ENCODE measurements around the gene S1PR4.
"Not testable (repeated sequence)": the region's sequence is repeated elsewhere in the genome, so short reads cannot be mapped to it uniquely, and the experiment has no call there.

The S1PR4 gene

DNA sequence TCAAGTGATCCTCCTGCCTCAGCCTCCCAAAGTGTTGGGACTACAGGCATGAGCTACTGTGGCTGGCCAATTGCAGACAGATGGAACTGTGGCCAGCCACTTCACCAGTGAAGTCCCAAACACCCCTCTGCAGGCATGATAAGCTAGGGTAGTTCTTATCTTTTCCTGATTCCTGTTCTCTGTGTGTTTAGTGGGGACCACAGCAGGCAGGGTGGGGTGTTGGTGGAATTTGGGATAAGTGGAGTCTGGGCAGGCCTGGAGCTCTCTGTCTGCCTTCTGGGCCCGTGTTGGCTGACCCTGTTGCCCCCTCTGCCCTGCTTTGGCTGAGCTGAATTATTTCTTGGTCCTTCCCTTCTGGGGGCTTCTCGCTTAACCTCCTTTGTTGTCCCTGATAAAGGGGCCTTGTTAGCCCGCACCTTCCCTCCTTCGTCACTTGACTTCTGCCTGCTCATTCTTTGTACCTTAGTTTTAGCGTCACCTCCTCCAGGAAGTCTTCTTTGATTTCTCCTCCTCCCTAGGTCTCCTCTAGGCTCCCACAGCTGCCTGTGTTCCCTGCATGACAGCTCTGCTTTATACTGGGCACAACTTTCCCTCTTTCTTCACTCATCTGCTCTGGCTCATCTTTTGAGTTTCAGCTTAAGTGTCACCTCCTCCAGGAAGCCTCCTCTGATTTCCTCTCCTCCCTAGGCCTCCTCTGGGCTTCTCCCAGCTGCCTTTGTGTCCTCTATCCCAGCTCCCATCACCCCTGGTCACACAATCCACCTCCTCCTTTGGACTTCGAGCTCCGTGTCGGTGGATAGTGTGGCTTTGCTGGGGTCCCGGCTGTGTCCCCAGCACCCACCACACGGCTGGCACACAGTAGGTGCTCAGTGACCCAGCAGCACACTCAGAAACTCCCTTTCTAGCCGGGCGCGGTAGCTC, 5.4 kb downstream of the S1PR4 start:
- no peak for DNase-seq

DNA sequence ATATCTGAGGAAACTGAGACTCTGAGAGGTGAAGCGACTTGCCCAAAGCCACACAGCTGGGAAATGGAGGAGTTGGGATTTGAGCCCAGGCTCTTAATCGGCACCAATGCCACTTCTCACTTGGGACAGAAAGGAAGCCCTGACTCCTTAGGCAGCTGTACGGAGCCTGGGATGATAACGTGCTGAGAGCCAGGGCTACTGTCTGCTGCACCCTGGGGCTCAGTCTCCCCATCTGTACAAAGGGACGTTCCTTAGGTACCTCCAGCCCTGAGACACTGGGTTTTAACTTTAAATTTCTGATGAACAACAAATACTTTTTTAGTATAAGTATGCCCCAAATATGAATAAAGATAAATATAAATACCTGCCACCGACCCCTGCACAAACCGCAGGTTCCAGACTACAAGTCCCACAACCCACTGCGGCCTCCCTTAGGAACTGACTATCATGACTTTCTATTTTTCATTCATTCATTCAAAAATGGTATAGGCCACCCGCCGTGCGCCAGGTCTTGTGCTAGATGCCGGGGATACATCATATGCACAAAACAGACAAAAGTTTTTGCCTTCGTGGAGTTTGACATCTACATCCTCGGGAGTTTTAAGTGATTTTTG, 6.4 kb downstream of the S1PR4 start:
- no peak for DNase-seq

DNA sequence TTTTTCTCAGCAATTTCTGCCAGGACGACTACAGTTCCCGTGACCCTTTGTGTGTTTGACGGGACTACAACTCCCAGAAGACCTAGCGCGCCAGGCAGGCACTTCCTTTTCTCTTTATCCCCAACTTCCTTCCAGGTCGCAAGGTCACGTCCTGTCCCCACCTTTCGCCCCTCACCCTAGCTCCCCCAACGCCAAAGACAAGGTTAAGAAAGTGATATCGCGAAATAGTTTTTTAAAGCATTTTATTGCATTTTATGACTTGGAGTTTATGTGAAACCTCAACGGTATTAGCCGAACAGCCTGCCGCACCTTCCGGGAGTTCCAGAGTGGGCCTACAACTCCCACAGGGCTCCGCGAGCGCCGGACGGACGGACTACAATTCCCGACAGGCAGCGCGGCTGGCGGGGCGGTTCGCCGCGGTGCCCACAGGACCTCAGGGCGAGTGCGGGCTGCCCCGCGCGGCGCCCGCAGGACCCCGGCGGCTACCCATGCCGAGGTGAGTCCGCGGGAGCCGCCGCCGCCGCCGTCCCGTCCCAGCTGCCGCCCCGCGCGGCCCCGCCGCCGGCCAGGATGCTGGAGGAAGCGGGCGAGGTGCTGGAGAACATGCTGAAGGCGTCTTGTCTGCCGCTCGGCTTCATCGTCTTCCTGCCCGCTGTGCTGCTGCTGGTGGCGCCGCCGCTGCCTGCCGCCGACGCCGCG, 7.0 kb downstream of the S1PR4 start, which contains the start of gene NCLN:
TSS of gene NCLN (plus strand) at position 470 of the 699 bp plus-strand sequence. CDS start at position 571, 101 bp downstream.
- DNase-seq, result peak; percentile 93

DNA sequence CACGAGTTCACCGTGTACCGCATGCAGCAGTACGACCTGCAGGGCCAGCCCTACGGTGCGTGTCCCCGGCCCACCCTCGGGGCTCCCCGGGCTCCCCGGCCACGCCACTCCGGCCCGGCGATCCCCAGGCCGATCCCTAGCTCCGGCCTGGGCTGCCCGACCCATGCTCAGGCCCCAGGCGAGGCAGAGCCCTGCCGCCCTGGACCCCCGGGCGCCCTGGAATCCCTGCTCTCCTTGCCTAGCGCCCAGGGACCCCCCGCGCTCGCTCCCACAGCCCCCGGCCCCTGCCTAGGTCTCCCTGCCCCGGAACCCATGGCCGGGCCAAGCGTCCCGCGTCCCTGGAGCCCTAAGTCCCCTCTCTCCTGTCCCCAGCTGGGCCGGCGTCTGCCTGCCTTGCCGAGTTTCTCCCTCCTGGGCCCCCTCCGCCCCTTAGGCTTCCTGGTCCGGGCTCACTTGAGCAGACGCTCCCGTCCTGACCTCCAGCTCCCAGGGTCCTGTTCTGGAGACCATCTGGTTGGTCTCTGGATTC, 7.7 kb downstream of the S1PR4 start:
- peak; percentile 19 for DNase-seq

DNA sequence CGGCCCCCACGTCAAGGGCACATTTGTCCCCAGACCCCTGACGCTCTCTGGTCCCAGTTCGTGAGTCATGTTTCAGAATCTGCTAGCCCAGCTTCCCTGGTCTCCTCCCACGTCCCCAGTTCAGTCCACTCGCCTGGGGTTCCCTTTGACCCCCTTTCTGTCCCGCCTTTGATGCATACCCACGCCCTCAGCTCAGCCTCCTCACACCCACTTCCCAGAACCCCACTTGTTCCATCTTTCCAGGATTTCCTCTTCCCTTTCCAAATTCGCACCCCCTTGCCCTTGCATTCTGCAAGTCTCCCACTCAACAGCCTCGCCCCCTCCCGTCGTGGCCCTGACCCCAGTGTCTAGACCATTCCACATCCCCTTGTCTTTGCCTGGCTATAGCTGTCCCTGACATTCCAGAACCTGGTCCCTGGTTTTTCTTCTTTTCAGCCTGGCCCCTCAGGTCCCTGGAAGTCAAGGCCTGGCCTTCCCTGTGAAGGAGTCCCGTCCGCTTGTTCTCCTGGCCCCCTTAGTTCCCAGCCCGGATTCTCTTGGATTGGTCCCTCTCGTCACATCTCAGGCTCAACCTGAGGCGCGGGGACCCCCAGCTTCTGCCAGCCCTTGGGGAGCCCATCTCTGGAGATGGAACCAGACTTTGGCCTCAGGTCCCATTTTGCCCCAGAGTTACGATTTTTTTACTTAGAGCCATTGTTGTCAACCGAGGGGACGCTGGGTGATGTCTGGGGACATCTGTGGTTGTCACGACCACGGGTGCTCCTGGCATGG, 8.5 kb downstream of the S1PR4 start:
- DNase-seq, result peak; percentile 18

DNA sequence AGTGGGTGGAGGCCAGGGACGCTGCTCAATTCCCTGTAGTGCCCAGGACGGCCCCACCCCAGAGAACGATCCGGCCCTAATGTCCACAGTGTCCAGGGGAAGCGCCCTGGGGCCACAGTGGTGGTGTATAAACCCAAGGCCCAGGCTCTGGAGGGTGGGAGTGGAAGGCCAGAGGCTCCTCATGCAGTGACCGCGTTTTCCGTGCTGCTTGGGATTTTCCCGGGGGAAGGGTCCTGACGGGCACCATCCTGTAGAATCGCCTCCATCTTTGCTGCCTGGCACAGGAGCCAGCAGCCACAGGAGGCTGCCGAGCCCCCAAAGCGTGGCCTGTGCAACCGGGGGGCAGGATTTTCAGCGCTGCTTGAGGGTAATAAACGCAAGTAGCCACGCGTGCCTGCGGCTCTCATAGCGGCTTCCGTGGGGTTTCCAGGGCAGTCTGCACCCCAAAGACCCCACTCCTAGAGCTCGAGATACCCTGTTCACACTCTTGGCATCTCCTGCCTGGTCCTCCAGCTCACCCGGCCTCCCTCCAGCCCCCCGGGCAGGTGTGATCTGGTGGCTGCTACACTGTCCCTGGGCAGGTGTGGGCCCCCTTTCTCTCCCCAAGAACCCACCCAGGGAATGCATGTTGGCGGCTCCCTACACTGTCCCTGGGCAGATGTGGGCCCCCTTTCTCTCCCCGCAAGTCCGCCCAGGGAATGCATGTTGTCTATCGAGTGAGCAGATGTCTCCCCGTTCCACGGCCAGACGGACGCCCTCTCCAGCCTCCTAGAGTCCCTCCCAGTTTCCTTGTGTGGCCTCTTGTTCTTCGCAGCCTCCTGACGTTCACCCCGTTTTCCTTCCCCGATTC, 9.3 kb downstream of the S1PR4 start:
- no peak for DNase-seq

DNA sequence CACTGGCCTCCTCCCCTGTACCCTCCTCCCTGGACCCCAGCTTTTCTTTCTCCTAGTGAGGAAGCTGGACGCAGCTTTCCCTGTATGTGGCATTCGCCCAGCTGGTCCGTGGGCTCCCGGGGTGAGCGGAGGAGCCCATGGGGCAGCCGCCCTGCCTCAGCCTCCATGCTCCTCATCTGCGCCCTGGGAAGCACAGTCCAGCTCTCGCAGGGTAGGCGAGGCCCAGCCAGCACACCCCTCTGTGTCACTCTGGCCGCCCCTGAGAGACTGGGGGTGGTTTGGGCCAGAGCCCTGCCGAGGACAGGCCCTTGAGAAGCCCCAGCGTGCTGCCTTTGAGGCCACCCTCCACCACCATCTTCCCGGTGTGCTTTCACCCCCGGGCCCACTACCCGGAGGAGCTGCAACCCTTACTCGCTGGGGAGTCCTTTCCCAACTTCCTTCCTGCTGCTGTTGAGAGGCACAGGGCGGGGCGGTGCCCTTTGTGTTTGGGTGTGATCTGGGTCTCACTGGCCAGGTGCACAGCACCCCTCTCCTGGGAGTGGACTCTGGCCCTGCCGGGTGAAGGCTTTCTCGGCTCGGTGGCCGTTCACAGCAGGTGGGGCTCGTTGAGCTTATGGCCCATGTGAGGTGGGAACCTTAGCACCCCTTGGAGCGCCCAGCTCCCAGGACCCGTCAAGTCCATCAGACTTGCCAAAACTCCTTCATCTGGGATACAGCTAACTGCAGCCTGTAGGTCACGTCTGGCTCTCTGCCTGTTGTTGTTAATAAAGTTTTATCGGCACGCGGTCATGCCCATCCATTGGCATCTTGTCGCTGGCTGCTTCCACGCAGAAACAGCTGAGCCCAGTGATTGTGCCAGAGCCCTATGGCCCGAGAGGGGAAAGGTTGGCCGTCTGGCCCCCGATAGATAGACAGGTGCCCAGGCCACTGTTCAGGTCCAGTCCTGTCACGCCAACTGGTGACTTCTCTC, 10.3 kb downstream of the S1PR4 start:
- DNase-seq, result no peak

DNA sequence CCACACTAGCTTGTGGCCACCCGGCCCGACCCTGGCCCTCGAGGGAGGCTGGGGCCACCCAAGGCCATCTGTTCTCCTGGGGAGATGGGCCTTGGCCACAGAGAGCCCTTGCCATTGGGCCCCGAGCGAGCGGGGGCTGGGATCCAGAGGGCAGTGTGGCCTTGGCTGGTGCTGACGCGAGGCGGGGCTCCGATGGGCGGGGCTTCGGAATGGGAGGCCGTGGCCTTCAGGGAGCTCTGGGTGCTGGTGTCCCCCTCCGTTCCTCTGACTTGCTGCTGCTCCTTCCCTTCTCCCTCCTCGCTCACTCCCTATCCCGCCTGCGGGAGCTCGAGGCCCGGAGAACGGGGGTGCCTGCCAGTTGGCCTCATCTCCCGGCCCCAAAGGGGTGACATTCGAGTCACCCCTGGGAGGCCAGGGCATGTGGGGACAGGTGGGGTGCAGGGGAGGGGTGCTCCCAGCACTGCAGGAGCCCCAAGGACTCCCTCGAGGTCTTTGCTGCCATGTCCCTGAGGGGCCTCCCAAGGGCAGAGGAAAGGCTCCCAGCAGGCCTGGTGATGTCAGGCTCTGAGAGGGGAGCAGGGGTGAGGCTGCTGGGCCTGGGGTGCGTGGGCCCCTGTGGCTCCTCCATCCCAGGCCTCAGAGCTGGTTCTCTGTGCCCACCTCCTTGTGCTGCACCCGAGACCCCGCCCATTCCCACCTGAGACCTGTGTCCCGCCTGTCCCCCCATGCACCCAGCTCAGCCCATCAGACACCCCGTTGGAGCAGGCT, 11.3 kb downstream of the S1PR4 start:
- DNase-seq, result no peak

DNA sequence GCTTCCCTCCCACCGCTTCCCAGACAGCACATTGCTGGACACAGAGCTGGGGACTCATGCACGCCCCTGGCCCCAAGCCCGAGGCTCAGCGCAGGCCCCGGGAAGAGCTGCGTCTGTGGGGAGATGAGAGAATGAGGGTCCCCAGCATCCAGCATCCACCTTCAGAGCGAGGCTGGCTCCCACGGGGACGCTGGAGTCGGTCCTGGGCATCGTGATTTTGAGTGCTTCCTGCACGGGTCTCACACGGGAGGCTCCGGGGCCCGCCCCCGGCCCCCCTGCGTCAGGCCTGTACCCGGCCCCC, 11.9 kb downstream of the S1PR4 start:
- no peak for DNase-seq

DNA sequence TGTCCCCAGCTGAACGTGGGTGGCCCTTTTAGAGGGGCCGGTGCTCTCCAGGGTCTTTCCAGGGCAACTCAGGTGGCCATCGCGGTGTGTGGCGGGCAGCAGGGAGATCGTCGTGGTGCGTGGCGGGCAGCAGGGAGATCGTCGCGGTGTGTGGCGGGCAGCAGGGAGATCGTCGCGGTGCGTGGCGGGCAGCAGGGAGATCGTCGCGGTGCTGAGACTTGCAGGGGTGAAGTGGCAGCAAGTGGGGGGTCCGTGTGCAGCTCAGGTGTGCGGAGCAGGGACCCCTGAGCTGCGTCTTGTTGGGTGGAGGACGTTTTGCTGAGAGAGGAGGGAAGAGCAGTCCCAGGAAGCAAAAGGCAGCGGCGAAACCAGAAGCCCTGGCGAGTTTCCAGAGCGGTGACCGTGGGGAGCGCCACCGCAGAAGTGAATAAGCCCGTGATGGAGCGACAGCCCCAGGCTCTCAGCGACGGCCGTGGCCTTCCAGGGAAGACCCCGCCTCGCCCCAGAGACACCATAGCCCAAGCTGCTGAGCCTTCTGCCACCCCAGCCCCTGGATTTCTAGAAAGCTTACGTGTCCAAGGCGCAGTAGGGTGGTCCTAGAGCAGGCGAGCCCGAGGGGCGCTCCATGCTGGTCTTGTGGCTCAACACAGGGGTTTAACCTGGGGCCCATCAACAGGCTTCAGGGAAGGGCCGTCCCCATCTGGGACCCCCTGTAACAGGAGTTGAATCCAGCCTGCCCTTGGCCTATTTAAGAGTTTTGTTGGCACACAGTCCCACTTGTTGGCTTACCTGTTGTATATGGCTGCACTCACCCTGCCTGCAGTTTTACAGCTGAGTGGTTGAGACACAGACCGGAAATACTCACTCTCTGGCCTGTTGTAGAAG, 12.6 kb downstream of the S1PR4 start:
- DNase-seq, result no peak

DNA sequence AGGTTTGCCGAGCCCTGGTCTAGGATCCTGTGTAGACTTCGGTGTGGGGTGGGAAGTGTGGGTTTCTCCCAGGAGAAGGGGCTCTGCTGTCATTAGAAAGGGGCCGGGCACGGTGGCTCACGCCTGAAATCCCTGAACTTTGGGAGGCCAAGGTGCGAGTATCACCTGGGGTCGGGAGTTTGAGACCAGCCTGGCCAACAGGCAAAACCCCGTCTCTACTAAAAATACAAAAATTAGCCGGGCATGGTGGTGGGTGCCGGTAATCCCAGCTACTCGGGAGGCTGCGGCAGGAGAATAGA, 13.2 kb downstream of the S1PR4 start:
- DNase-seq, result not testable (repeated sequence)

DNA sequence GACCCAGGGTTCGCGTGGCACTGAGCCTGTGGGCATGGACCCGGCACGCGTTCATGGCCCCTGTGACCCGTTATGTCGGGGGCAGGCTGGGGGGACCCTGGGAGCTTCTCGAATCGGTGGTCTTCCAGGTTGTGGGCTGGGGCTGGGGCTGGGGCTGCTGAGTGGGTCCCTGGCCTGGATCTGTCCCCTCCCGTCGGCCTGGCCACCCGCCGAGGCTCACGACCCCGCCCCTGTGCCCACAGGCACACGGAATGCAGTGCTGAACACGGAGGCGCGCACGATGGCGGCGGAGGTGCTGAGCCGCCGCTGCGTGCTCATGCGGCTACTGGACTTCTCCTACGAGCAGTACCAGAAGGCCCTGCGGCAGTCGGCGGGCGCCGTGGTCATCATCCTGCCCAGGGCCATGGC, 13.7 kb downstream of the S1PR4 start:
- DNase-seq, result no peak

DNA sequence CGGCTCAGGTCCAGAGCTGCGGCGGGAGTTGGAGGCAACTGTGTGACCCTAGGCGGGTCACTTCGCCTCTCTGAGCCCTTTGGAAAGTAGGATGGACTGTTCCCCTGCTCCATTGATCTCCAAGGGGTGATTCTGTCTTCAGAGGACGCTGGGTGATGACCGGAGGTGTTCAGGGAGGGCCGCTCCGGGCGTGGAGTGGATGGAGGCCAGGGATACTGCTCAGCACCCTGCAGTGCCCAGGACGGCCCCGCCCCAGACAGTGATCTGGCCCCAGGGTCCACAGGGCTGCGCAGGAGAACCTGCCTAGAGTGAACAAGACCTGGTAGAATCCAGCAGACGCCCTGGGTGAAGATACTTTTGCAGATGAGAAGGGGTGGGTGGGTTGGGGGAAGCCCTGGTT, 14.1 kb downstream of the S1PR4 start:
- no peak for DNase-seq

DNA sequence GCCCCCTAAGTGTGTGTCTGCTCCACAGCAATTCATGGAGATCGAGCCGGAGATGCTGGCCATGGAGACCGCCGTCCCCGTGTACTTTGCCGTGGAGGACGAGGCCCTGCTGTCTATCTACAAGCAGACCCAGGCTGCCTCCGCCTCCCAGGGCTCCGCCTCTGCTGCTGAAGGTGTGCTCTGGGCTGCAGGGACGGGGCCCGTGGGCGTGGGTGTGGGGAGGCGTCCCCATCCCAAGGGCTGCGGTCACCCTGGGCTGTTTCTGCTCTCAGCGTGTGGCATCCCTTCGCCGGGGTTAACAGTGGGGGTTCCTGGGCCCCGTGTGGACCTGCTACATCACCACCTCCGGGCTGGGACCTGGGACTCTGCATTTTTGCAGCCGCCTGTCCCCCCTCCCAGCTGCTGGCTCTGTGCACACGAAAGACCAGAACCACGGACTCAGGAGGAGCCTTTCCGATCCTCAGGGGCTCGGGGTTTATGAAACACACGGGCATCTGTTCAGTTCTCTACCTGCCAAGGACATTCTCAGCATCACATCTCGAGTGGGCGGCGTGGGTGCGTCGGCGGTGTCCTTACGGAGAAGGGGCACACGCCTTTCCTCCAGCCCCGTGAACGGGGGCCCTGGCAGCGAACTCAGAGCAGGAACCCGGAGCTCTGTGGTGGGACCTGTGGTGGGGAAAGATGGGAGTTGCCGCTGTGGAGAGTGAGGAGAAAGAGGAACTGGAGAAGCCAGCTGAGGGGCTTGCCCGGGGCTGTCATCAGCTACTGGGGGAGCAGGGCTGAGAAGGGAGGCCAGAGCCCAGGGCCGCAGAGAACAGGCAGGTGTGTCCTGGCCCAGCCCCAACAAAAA, 14.9 kb downstream of the S1PR4 start:
- DNase-seq, result no peak

DNA sequence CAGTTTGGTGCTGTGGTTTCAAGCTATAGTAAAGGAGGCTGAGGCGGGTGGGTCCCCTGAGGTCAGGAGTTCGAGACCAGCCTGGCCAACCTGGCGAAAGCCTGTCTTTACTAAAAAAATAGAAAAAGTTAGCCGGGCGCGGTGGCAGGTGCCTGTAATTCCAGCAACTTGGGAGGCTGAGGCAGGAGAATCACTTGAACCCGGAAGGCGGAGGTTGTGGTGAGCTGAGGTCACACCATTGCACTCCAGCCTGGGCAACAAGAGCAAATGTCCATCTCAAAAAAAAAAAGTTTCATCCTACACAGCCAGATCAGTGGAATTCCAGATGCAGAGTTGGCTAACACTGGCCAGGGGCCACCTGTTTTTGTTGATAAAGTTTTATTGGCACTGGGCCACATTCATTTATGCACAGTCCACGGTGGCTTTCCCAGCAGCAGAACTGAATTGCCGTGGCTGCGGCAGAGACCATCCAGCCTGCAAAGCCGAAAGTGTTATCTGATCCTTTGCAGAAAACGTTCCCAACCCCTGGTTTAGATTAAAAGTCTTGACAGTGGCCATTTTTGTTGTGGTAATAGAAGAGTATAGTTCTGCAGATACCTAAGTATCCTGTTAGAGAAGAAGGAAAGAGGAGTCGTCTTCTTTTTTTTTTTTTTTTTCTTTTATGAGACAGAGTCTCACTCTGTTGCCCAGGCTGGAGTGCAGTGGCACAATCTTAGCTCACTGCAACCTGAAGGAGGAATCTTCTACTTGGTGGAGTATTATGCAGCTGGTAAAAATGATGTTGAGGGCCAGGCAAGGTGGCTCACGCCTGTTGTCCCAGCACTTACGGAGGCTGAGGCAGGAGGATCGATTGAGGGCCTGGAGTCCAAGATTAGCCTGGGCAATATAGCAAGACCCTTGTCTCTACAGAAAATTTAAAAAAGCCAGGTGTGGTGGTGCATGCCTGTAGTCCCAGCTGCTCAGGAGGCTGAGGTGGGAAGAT, 15.8 kb downstream of the S1PR4 start:
- DNase-seq, result no peak

DNA sequence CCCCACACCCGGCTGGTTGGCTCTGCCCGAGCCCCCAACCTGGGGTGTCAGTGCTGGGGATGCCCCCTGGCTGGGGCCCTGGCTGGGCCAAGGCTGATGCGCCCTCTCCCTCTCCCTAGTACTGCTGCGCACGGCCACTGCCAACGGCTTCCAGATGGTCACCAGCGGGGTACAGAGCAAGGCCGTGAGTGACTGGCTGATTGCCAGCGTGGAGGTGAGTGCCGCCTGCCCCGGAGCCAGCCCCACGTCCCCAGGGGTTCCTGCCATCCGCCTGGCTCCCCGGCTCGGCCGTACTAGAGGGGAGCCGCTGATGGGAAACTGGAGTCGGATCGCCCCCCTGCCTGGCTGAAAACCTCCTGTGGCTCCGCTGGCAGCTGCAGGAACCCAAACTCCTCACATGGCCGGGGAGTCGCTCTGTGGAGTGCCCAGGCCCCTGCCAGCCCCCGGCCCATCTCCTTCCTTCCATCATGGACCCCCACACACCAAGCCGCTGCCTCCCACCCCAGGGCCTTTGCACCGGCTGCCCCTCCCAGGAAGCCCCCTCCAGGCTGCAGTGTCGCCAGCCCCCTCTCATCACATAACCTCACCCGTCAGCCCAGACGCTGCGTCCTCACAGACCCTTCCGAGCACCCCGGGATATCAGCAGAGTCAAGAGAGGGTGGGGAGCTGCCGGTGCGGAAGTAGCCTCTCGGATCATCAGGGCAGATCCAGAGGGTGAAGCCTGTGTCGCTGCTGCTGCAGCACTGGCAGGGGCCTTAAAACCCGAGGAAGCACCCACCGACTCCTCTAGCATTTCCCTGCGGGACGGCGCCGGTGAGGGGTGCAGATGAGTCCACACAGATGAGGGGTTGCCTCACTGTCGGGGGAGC, 17.7 kb downstream of the S1PR4 start:
- no peak for DNase-seq
